Mesothelial cell of epicardium (in vitro differentiated cells): Measurements from ENCODE around the gene LITAF. TPM values are rescaled to one million over a fixed set of nuclear protein-coding genes. Genes with fewer than 3 reads are reported as not detected.

Source experiments
- DNase-seq, 2 experiments: peaks; one replicate each; pipeline ENCODE4 v3.0.0; 2021; ENCODE audit warnings: low spot score in 2 of 2; ENCODE audit not compliant: unreplicated experiment in 2 of 2
- H3K27ac Mint-ChIP-seq: 2 replicates; pipeline ENCODE4 v1.8.0; 2021; ENCODE audit warnings: mixed read lengths
- H3K27me3 Mint-ChIP-seq: 2 replicates; pipeline ENCODE4 v1.8.0; 2021; ENCODE audit warnings: low read depth, mixed read lengths
- H3K36me3 Mint-ChIP-seq: 2 replicates; pipeline ENCODE4 v1.8.0; 2021; ENCODE audit warnings: mixed read lengths
- H3K4me1 Mint-ChIP-seq: 2 replicates; pipeline ENCODE4 v1.8.0; 2021; ENCODE audit warnings: mixed read lengths
- H3K4me3 Mint-ChIP-seq: 2 replicates; pipeline ENCODE4 v1.8.0; 2021; ENCODE audit warnings: mild to moderate bottlenecking, moderate library complexity, mixed read lengths
- H3K9me3 Mint-ChIP-seq: 2 replicates; pipeline ENCODE4 v1.8.0; 2021; ENCODE audit warnings: mixed read lengths
- total RNA-seq: library from RNA; stranded (reverse); gene quantifications from 3 replicates; pipeline ENCODE4 v1.2.1, GENCODE V29; 2021
- TF ChIP-seq, protein P1 (sequence below): fragments of 200-600 bp; sonication (generic); IDR thresholded peaks from one replicate; pipeline ENCODE4 v1.5.0; 2021; ENCODE audit warnings: antibody characterized with exemption; ENCODE audit not compliant: unreplicated experiment

The LITAF gene
- total RNA-seq, 1 donor from 2014 or later: 60.8 TPM

DNA sequence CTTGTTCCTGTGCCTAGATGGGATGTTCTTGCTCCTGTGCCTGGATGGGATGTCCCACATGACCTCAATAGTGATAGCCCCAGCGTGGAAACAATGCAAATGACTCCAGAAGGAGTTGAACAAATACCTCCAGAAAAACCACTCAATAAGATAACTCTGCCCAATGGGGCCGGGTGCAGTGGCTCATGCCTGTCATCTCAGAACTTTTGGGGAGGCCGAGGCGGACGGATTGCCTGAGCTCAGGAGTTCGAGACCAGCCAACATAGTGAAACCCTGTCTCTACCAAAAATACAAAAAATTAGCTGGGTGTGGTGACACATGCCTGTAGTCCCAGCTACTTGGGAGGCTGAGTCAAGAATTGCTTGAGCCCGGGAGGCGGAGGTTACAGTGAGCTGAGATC is 15.2 kb upstream of the LITAF start:
- Mint-ChIP-seq H3K27me3 (no peaks in the 10 kb centered on the region), H3K4me1 (peaks cover 27% of the 10 kb centered on the region)
- TF ChIP-seq, protein P1, sequence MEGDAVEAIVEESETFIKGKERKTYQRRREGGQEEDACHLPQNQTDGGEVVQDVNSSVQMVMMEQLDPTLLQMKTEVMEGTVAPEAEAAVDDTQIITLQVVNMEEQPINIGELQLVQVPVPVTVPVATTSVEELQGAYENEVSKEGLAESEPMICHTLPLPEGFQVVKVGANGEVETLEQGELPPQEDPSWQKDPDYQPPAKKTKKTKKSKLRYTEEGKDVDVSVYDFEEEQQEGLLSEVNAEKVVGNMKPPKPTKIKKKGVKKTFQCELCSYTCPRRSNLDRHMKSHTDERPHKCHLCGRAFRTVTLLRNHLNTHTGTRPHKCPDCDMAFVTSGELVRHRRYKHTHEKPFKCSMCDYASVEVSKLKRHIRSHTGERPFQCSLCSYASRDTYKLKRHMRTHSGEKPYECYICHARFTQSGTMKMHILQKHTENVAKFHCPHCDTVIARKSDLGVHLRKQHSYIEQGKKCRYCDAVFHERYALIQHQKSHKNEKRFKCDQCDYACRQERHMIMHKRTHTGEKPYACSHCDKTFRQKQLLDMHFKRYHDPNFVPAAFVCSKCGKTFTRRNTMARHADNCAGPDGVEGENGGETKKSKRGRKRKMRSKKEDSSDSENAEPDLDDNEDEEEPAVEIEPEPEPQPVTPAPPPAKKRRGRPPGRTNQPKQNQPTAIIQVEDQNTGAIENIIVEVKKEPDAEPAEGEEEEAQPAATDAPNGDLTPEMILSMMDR: no peak

GRCh38 chr16:11601425-11601824 is 14.7 kb upstream of the LITAF start:
- no peak overlapping the region for H3K4me3 Mint-ChIP-seq

More for the DNA sequence above, 15.2 kb upstream of the LITAF start:
- no peak overlapping the region for H3K4me3 Mint-ChIP-seq
- no peak for DNase-seq
- H3K9me3 Mint-ChIP-seq: no peaks in the 10 kb centered on the region
- H3K27ac Mint-ChIP-seq: no peak overlapping the region
- H3K36me3 Mint-ChIP-seq: no peaks in the 10 kb centered on the region

DNA sequence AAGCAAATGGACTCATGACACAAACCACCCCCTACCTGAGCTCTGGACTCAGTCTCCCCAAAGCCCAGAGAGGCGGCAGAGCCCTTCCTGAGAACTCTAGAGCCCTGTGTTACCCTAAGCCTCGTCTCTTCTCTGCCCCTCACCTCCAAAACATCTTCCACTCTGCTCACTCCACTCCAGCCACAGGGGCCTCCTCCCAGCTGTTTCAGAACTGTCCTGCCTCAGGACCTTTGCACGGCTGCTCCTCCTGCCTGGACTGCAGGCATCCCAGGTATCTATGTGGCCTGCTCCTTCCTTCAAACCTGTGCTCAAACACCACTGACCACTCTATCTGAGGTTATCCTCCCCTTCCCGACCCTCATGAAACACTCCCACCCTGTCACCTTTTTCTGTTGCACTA is 12.9 kb upstream of the LITAF start:
- Mint-ChIP-seq H3K4me3 (no peak overlapping the region), H3K27me3 (no peaks in the 10 kb centered on the region), H3K9me3 (no peaks in the 10 kb centered on the region), H3K4me1 (peaks cover 36% of the 10 kb centered on the region), H3K27ac (no peak overlapping the region), H3K36me3 (no peaks in the 10 kb centered on the region)
- DNase-seq: no peak
- TF ChIP-seq, protein P1: no peak

More at GRCh38 chr16:11601425-11601824, 14.7 kb upstream of the LITAF start:
- Mint-ChIP-seq H3K27ac (no peak overlapping the region), H3K36me3 (no peaks in the 10 kb centered on the region), H3K9me3 (no peaks in the 10 kb centered on the region), H3K4me1 (peaks cover 28% of the 10 kb centered on the region), H3K27me3 (no peaks in the 10 kb centered on the region)
- TF ChIP-seq, protein P1: no peak
- no peak for DNase-seq

GRCh38 chr16:11597235-11598095 is 10.7 kb upstream of the LITAF start:
- TF ChIP-seq, protein P1: no peak
- peaks cover 30% of the 10 kb centered on the region for H3K4me1 Mint-ChIP-seq
- H3K4me3 Mint-ChIP-seq: no peak overlapping the region
- H3K27ac Mint-ChIP-seq: peak overlapping the region; percentile 86
- H3K36me3 Mint-ChIP-seq: no peaks in the 10 kb centered on the region
- peak in 1 of 2 experiments; percentile 46 for DNase-seq
- no peaks in the 10 kb centered on the region for H3K9me3 Mint-ChIP-seq
- H3K27me3 Mint-ChIP-seq: no peaks in the 10 kb centered on the region

- H3K27ac Mint-ChIP-seq: peak overlapping the region; percentile 50
- H3K36me3 Mint-ChIP-seq: no peaks in the 10 kb centered on the region
- H3K4me3 Mint-ChIP-seq: no peak overlapping the region
- no peaks in the 10 kb centered on the region for H3K27me3 Mint-ChIP-seq
- no peaks in the 10 kb centered on the region for H3K9me3 Mint-ChIP-seq
- no peak for DNase-seq
- peaks cover 27% of the 10 kb centered on the region for H3K4me1 Mint-ChIP-seq
- TF ChIP-seq, protein P1: no peak
These were observed 10.0 kb upstream of the LITAF start for GRCh38 chr16:11596572-11597226.
